GM18519 (cell line): ENCODE data around the gene KCNMB1.

ENCODE experiments used
- ATAC-seq: cut with Tn5 transposase; IDR thresholded peaks from one replicate; pipeline ENCODE4 v1.9.1; 2021; ENCODE audit warnings: mild to moderate bottlenecking, moderate library complexity; ENCODE audit not compliant: unreplicated experiment, low FRiP score

KCNMB1 gene

GRCh38 chr5:170388818-170389549 lies at the start of gene KCNMB1:
KCNMB1 (minus strand) TSS chr5:170389367; CDS start chr5:170385447, 3,920 bp downstream.
- ATAC-seq: no peak

- ATAC-seq: no peak
Measured at GRCh38 chr5:170438581-170438980, 49.4 kb upstream of the KCNMB1 start.

- ATAC-seq: no peak
Measured at GRCh38 chr5:170437621-170438375, 48.6 kb upstream of the KCNMB1 start.

GRCh38 chr5:170436335-170436734 lies 47.2 kb upstream of the KCNMB1 start:
- no peak for ATAC-seq

GRCh38 chr5:170434966-170435605 lies 45.9 kb upstream of the KCNMB1 start:
- peak; percentile 79 for ATAC-seq

- ATAC-seq: no peak
Measured at GRCh38 chr5:170432669-170433068, 43.5 kb upstream of the KCNMB1 start.

GRCh38 chr5:170431571-170431970 lies 42.4 kb upstream of the KCNMB1 start:
- ATAC-seq: no peak

- no peak for ATAC-seq
Measured at GRCh38 chr5:170430866-170431437, 41.8 kb upstream of the KCNMB1 start.

- ATAC-seq: no peak
Measured at GRCh38 chr5:170430256-170430655, 41.1 kb upstream of the KCNMB1 start.

- no peak for ATAC-seq
Measured at GRCh38 chr5:170429014-170429413, 39.8 kb upstream of the KCNMB1 start.

GRCh38 chr5:170427672-170428236 lies 38.6 kb upstream of the KCNMB1 start:
- ATAC-seq: no peak

GRCh38 chr5:170426786-170427185 lies 37.6 kb upstream of the KCNMB1 start:
- no peak for ATAC-seq

GRCh38 chr5:170426149-170426767 lies 37.1 kb upstream of the KCNMB1 start:
- ATAC-seq: no peak

GRCh38 chr5:170425731-170426130 lies 36.6 kb upstream of the KCNMB1 start:
- ATAC-seq: no peak

GRCh38 chr5:170424629-170425028 lies 35.5 kb upstream of the KCNMB1 start:
- ATAC-seq: no peak

- no peak for ATAC-seq
Measured at GRCh38 chr5:170423692-170424091, 34.5 kb upstream of the KCNMB1 start.

GRCh38 chr5:170421826-170422225 lies 32.7 kb upstream of the KCNMB1 start:
- no peak for ATAC-seq

GRCh38 chr5:170420806-170421412 lies 31.7 kb upstream of the KCNMB1 start:
- ATAC-seq: no peak

GRCh38 chr5:170419643-170420042 lies 30.5 kb upstream of the KCNMB1 start:
- ATAC-seq: no peak

GRCh38 chr5:170418736-170419135 lies 29.6 kb upstream of the KCNMB1 start:
- no peak for ATAC-seq
